HG03196 (cell line): Measurements from ENCODE around the gene FBXO46.
"Not testable (repeated sequence)": the region's sequence is repeated elsewhere in the genome, so short reads cannot be mapped to it uniquely, and the experiment has no call there.

Source experiments
- ATAC-seq: cut with Tn5 transposase; IDR thresholded peaks from one replicate; pipeline ENCODE4 v1.9.1; 2021; ENCODE audit not compliant: unreplicated experiment

FBXO46 gene

GRCh38 chr19:45766869-45767346, 36.2 kb upstream of the FBXO46 start:
- no peak for ATAC-seq

GRCh38 chr19:45766296-45766868, 35.7 kb upstream of the FBXO46 start:
- ATAC-seq, result no peak

GRCh38 chr19:45765702-45766295, 35.1 kb upstream of the FBXO46 start:
- ATAC-seq, result no peak

- ATAC-seq, result no peak
Observed at GRCh38 chr19:45764945-45765701, 34.4 kb upstream of the FBXO46 start.

- ATAC-seq, result no peak
Observed at GRCh38 chr19:45764475-45764874, 33.8 kb upstream of the FBXO46 start.

- ATAC-seq, result no peak
Observed at GRCh38 chr19:45763691-45764294, 33.1 kb upstream of the FBXO46 start.

- no peak for ATAC-seq
Observed at GRCh38 chr19:45762870-45763631, 32.4 kb upstream of the FBXO46 start.

GRCh38 chr19:45761714-45762113, 31.0 kb upstream of the FBXO46 start:
- ATAC-seq, result no peak

GRCh38 chr19:45758921-45759320, 28.2 kb upstream of the FBXO46 start:
- ATAC-seq, result no peak

GRCh38 chr19:45757695-45758094, 27.0 kb upstream of the FBXO46 start:
- no peak for ATAC-seq

GRCh38 chr19:45754323-45754722, 23.6 kb upstream of the FBXO46 start:
- no peak for ATAC-seq

- no peak for ATAC-seq
Observed at GRCh38 chr19:45753548-45753947, 22.9 kb upstream of the FBXO46 start.

- no peak for ATAC-seq
Observed at GRCh38 chr19:45752639-45753038, 21.9 kb upstream of the FBXO46 start.

- ATAC-seq, result not testable (repeated sequence)
Observed at GRCh38 chr19:45751483-45751882, 20.8 kb upstream of the FBXO46 start.

GRCh38 chr19:45747513-45747912, 16.8 kb upstream of the FBXO46 start:
- ATAC-seq, result no peak

- ATAC-seq, result no peak
Observed at GRCh38 chr19:45746866-45747265, 16.2 kb upstream of the FBXO46 start.

GRCh38 chr19:45745606-45746005, 14.9 kb upstream of the FBXO46 start:
- ATAC-seq, result no peak

GRCh38 chr19:45742969-45743368, 12.3 kb upstream of the FBXO46 start:
- ATAC-seq, result no peak

- no peak for ATAC-seq
Observed at GRCh38 chr19:45739498-45740439, 9.1 kb upstream of the FBXO46 start.
